ENCODE data around the gene PSAT1. TPM values are rescaled to one million over a fixed set of nuclear protein-coding genes. Genes with fewer than 3 reads are reported as not detected.
A peak's percentile ranks its signal among the peaks of the same experiment; 100 is the strongest.

PSAT1 gene
- total and polyA plus RNA-seq, 2 of the 13 experiments (the other 11 are each of a cell fraction or from before 2014, with no cell fraction given) = 135 to 229 TPM

- Histone ChIP-seq H3K4me2 (ENCODE audit: low read depth, low read length) (peak overlapping the region; percentile 97), H3K79me2 (ENCODE audit: insufficient read depth, low read length) (peaks cover 44% of the 10 kb centered on the region), H3K27me3 (ENCODE audit: control insufficient read depth in 1 of 2, insufficient read depth in 2 of 2, low read length in 2 of 2) (no peaks in the 10 kb centered on the region; a peak in 2 of 5 replicates), H3K36me3 (replicated peaks in 1 of 2; ENCODE audit: control insufficient read depth in 1 of 2, insufficient read depth in 2 of 2, low read length in 2 of 2) (peaks cover 2 to 15% of the 10 kb centered on the region in 2 experiments; a peak in 2 of 5 replicates), H3K27ac (ENCODE audit: extremely low read length, insufficient read depth, low read length) (peak overlapping the region; percentile 97), H3K4me3 (replicated peaks in 1 of 3; ENCODE audit: insufficient read depth in 1 of 3, low read depth in 2 of 3, low read length in 3 of 3) (peak overlapping the region; percentile 59 to 95 (median 71)), H3K9ac (ENCODE audit: insufficient read depth, low read depth, low read length) (peak overlapping the region; percentile 98), H2AFZ (ENCODE audit: low read length) (no peak overlapping the region), H3K4me1 (ENCODE audit: insufficient read depth, low read length) (peaks cover 75% of the 10 kb centered on the region), H4K20me1 (ENCODE audit: insufficient read depth, low read length) (peaks cover 21% of the 10 kb centered on the region), H3K9me3 (ENCODE audit: low read length) (no peaks in the 10 kb centered on the region)
- intact Hi-C loops (cut with micrococcal nuclease; ENCODE audit: unreplicated experiment) (loop anchor here (1.0 to 10.0 kb wide), 4 partner anchors 9 to 262 kb away; partner anchors contain the start of gene GNAQ), in situ Hi-C loops (cut with HindIII; ENCODE audit: extremely low pct_ligation_motif_present, low pct_unique_long_range_greater_than_20kb) (no loop called here)
- WGBS (ENCODE audit: low lambda C conversion rate) = 2% methylated on average over 20 of the region's 32 CpGs
- BruUV-seq (replicated peaks) = TSS peak; percentile 93
- DNase-seq (ENCODE audit: low spot score) = peak; percentile 62
- ChIA-PET POLR2A (interaction anchor here (0.7 to 6.7 kb wide), 26 partner anchors 9 to 1275 kb away, joined by 3 to 114 read pairs (median 5); partner anchors contain the start of genes CEP78 and TLE4), CTCF (ENCODE audit: low intra/inter-chr PET ratio, low total read pairs) (interaction anchor here (1.5 to 2.1 kb wide), 2 partner anchors 18 to 35 kb away, joined by 3 to 5 read pairs; no protein-coding TSS in a partner anchor)
- FAIRE-seq = no peak
- ATAC-seq = peak; percentile 18
- TF ChIP-seq, protein P1, sequence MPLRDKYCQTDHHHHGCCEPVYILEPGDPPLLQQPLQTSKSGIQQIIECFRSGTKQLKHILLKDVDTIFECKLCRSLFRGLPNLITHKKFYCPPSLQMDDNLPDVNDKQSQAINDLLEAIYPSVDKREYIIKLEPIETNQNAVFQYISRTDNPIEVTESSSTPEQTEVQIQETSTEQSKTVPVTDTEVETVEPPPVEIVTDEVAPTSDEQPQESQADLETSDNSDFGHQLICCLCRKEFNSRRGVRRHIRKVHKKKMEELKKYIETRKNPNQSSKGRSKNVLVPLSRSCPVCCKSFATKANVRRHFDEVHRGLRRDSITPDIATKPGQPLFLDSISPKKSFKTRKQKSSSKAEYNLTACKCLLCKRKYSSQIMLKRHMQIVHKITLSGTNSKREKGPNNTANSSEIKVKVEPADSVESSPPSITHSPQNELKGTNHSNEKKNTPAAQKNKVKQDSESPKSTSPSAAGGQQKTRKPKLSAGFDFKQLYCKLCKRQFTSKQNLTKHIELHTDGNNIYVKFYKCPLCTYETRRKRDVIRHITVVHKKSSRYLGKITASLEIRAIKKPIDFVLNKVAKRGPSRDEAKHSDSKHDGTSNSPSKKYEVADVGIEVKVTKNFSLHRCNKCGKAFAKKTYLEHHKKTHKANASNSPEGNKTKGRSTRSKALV (CRISPR knock-in tag; IDR thresholded peaks at IDR 0.05) = 0 out of 2 replicates have a peak, but pooled peaks have one; percentile 40
- TF ChIP-seq, protein P2, sequence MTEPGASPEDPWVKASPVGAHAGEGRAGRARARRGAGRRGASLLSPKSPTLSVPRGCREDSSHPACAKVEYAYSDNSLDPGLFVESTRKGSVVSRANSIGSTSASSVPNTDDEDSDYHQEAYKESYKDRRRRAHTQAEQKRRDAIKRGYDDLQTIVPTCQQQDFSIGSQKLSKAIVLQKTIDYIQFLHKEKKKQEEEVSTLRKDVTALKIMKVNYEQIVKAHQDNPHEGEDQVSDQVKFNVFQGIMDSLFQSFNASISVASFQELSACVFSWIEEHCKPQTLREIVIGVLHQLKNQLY (CRISPR knock-in tag; IDR thresholded peaks at IDR 0.05) = no peak
- peak; percentile 65; the same call in 1 of the 2 replicates for TF ChIP-seq CCDC6 (CRISPR knock-in tag; IDR thresholded peaks at IDR 0.05)
- TF ChIP-seq DMAP1 (CRISPR knock-in tag; IDR thresholded peaks at IDR 0.05) = peak; percentile 45; the same call in 1 of the 2 replicates
- 0 out of 2 replicates have a peak, but pooled peaks have one; percentile 67 for TF ChIP-seq FLYWCH1 (CRISPR knock-in tag; IDR thresholded peaks at IDR 0.05)
- TF ChIP-seq, protein P3, sequence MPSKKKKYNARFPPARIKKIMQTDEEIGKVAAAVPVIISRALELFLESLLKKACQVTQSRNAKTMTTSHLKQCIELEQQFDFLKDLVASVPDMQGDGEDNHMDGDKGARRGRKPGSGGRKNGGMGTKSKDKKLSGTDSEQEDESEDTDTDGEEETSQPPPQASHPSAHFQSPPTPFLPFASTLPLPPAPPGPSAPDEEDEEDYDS (CRISPR knock-in tag; IDR thresholded peaks at IDR 0.05) = 0 out of 2 replicates have a peak, but pooled peaks have one; percentile 27
- TF ChIP-seq TCF7 (IDR thresholded peaks at IDR 0.05; ENCODE audit: low read depth) = 0 out of 2 replicates have a peak, but pooled peaks have one; percentile 3
- TF ChIP-seq ETV5 (CRISPR knock-in tag; IDR thresholded peaks at IDR 0.05; ENCODE audit: borderline replicate concordance) = peak; percentile 49; the same call in 1 of the 2 replicates
- TF ChIP-seq ZNF792 (CRISPR knock-in tag; IDR thresholded peaks at IDR 0.05) = no peak
- no peak for TF ChIP-seq GZF1 (CRISPR knock-in tag; IDR thresholded peaks at IDR 0.05)
- TF ChIP-seq HMGXB4 (CRISPR knock-in tag; IDR thresholded peaks at IDR 0.05; ENCODE audit: borderline replicate concordance in 1 of 2, low read depth in 1 of 2) = no peak; a peak in 2 of 4 replicates
- TF ChIP-seq, protein P4, sequence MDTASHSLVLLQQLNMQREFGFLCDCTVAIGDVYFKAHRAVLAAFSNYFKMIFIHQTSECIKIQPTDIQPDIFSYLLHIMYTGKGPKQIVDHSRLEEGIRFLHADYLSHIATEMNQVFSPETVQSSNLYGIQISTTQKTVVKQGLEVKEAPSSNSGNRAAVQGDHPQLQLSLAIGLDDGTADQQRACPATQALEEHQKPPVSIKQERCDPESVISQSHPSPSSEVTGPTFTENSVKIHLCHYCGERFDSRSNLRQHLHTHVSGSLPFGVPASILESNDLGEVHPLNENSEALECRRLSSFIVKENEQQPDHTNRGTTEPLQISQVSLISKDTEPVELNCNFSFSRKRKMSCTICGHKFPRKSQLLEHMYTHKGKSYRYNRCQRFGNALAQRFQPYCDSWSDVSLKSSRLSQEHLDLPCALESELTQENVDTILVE (CRISPR knock-in tag; IDR thresholded peaks at IDR 0.05) = 0 out of 2 replicates have a peak, but pooled peaks have one; percentile 24
- TF ChIP-seq, protein P5, sequence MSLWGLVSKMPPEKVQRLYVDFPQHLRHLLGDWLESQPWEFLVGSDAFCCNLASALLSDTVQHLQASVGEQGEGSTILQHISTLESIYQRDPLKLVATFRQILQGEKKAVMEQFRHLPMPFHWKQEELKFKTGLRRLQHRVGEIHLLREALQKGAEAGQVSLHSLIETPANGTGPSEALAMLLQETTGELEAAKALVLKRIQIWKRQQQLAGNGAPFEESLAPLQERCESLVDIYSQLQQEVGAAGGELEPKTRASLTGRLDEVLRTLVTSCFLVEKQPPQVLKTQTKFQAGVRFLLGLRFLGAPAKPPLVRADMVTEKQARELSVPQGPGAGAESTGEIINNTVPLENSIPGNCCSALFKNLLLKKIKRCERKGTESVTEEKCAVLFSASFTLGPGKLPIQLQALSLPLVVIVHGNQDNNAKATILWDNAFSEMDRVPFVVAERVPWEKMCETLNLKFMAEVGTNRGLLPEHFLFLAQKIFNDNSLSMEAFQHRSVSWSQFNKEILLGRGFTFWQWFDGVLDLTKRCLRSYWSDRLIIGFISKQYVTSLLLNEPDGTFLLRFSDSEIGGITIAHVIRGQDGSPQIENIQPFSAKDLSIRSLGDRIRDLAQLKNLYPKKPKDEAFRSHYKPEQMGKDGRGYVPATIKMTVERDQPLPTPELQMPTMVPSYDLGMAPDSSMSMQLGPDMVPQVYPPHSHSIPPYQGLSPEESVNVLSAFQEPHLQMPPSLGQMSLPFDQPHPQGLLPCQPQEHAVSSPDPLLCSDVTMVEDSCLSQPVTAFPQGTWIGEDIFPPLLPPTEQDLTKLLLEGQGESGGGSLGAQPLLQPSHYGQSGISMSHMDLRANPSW (CRISPR knock-in tag; IDR thresholded peaks at IDR 0.05; ENCODE audit: borderline replicate concordance) = 0 out of 2 replicates have a peak, but pooled peaks have one; percentile 1
These were observed 578 bp upstream of the PSAT1 start for GRCh38 chr9:78296201-78296892.

Measured in HepG2 (cell line).